Measurements from ENCODE around the gene FLNC. TPM values are rescaled to one million over a fixed set of nuclear protein-coding genes. Genes with fewer than 3 reads are reported as not detected.
A peak's percentile ranks its signal among the peaks of the same experiment; 100 is the strongest.

Gene FLNC
- total RNA-seq, 1 donor from 2014 or later, result 11.7 TPM

- ATAC-seq, result no peak
- peaks cover 22% of the 10 kb centered on the region for H3K27me3 ChIP-seq (ENCODE audit: low read depth)
- H3K36me3 ChIP-seq, result no peaks in the 10 kb centered on the region
- TF ChIP-seq CTCF (IDR thresholded peaks at IDR 0.05), result no peak
- no peak for DNase-seq
- no peak overlapping the region for H3K27ac ChIP-seq
- H3K4me1 ChIP-seq, result peaks cover 6% of the 10 kb centered on the region
- intact Hi-C loops (cut with DNase I), result no loop called here
- no peak overlapping the region for H3K4me3 ChIP-seq
- no peaks in the 10 kb centered on the region for H3K9me3 ChIP-seq
Observed at GRCh38 chr7:128889121-128889520, 58.9 kb downstream of the FLNC start.

- Histone ChIP-seq H3K27me3 (ENCODE audit: low read depth) (peaks cover 22% of the 10 kb centered on the region), H3K4me1 (peaks cover 6% of the 10 kb centered on the region), H3K36me3 (no peaks in the 10 kb centered on the region), H3K9me3 (no peaks in the 10 kb centered on the region), H3K4me3 (peak overlapping the region; percentile 43), H3K27ac (no peak overlapping the region)
- TF ChIP-seq CTCF (IDR thresholded peaks at IDR 0.05), result no peak
- ATAC-seq (peak; percentile 35 to 43), DNase-seq (no peak)
- intact Hi-C loops (cut with DNase I), result no loop called here
Observed at GRCh38 chr7:128890306-128891109, 60.3 kb downstream of the FLNC start.

GRCh38 chr7:128891110-128891941, 61.1 kb downstream of the FLNC start:
- intact Hi-C loops (cut with DNase I), result no loop called here
- peaks cover 6% of the 10 kb centered on the region for H3K4me1 ChIP-seq
- ATAC-seq, result peak; percentile 20 to 29
- H3K27me3 ChIP-seq (ENCODE audit: low read depth), result peaks cover 22% of the 10 kb centered on the region
- DNase-seq, result no peak
- H3K4me3 ChIP-seq, result peak overlapping the region; percentile 43
- peak; percentile 6 for TF ChIP-seq CTCF (IDR thresholded peaks at IDR 0.05)
- H3K36me3 ChIP-seq, result no peaks in the 10 kb centered on the region
- no peaks in the 10 kb centered on the region for H3K9me3 ChIP-seq
- no peak overlapping the region for H3K27ac ChIP-seq

GRCh38 chr7:128891942-128892269, 61.7 kb downstream of the FLNC start:
- no peak overlapping the region for H3K27ac ChIP-seq

More at GRCh38 chr7:128891942-128892269, 61.7 kb downstream of the FLNC start:
- no peaks in the 10 kb centered on the region for H3K36me3 ChIP-seq
- H3K4me1 ChIP-seq, result peaks cover 6% of the 10 kb centered on the region
- H3K4me3 ChIP-seq, result no peak overlapping the region
- intact Hi-C loops (cut with DNase I), result no loop called here
- H3K9me3 ChIP-seq, result no peaks in the 10 kb centered on the region
- ATAC-seq (no peak), DNase-seq (no peak)
- peaks cover 22% of the 10 kb centered on the region for H3K27me3 ChIP-seq (ENCODE audit: low read depth)
- TF ChIP-seq CTCF (IDR thresholded peaks at IDR 0.05), result no peak

All from lower lobe of right lung (tissue), 2 donors.